Stimulated activated CD4-positive, alpha-beta T cell treated with anti-CD3 and anti-CD28 coated beads, Interleukin-15, amount 100 ng/mL, for 48 hours (primary cell): ENCODE measurements around the gene STAT6.
"Not testable (repeated sequence)": the region's sequence is repeated elsewhere in the genome, so short reads cannot be mapped to it uniquely, and the experiment has no call there.

Source experiments
- DNase-seq, 2 donors: peaks; one replicate each; pipeline ENCODE4 v3.0.0-alpha.2; 2020; ENCODE audit warnings: low read depth in 2 of 2

STAT6 gene

DNA sequence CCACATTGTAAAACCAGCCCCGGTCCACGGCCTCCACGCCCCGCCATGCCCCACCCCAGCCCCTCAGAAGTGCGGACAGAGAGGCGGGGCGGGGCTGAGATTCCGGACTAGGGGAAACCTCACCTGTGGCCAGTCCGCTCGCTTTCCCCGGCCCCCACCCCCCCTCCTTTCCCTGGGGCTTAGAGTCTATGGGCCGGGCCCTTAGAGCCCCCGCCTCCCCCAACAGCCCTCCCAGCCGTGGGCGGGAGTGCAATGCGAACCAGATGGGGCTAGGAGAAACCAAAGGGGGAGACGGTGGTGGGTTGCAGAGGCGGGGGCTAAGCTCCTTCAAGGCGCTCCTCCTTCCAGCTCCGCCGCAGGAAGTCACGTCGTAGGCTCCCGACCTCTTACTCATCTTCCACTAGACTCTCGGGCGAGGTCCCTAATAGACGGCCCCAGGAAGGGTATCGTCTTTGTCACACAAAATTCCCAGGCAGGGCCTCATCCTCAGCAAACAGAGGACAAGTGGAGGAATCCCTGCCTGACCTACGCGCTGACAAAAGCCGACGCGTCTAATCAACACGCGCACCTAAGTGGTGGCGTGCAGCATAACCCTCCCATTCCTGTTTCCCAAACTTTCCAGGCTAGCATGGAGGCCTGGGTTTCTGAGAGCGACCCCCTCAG, 23.3 kb downstream of the STAT6 start:
- DNase-seq: peak; percentile 75 to 85

DNA sequence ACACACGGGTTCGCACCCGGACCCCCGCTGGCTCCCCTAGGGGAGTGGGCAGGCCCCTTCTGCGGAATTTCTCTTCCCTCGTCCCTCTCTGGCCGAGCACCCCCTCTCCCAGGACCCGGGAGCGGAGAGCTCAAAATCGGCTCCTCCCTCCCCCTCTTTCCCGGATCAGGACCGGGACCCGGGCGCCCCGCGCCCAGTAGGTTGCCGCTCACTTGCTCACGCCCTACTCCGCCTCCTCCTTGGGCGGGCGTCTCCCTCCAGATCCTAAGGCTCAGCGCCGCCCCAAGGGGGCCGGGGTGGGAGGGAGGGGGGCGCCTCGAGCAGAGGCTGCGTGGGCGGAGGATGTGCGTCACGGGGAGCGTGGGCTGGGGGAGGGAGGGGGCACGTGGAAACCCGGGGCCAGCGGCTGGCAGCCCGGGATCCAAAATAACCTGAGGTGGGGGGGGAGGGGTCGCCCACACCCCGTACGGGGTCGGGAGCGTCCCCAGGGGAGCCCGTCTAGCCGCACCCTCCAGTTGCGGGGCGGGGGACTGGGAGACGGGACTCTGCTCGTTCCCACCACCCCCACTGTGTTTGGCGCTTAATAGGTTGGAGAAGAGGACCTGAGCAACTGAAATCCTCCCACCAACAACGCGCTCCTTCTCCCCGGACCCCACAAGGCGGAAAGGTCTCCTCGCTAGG, 24.0 kb downstream of the STAT6 start:
- DNase-seq: peak; percentile 86 to 93

DNA sequence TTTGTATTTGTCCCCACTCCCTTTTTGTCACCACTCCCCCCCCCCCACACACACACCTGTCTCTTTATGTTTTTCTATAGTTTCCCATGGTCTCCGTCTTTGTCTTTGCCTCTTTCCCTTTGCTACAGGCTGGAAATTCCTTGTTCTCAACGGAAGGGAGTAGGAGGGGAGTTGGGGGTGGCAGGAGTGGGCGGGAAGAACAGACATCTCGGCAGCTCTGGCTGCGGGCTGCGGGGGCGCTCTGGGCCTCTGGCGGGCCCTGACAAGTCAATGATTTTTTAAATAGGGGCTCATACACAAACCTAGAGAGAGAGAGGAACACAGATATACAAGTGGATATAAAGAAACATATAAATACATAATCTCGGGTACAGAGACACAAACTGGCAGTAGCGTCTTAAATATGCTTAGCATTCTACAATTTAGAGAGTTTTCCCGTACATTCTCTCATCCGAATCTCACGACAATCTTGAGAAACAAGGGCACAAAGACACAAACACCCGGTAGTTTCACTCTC, 24.6 kb downstream of the STAT6 start:
- no peak for DNase-seq

DNA sequence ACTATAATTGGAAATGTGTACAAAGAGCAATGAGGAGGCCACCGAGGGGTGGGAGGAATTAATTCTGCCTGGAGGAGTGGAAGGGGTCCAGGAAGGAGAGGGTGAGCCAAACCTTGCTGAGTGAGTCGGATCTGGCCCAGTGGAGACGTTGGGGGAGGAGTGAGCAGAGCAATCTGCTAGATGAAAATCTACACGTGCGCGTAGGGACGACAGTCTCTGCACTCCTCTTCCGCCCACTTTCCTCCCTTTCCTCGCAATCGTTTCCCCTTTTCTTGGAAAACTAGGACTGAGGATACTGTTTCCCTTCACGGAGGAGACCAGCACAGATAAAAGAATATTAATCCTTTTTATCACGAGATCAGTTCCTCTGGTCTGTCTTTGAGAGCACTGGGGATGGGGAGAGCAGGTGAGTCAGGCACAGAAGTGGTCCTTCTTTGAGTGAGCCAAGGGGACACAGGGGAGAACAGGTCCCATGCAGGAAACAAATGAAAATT, 25.1 kb downstream of the STAT6 start:
- DNase-seq: no peak

DNA sequence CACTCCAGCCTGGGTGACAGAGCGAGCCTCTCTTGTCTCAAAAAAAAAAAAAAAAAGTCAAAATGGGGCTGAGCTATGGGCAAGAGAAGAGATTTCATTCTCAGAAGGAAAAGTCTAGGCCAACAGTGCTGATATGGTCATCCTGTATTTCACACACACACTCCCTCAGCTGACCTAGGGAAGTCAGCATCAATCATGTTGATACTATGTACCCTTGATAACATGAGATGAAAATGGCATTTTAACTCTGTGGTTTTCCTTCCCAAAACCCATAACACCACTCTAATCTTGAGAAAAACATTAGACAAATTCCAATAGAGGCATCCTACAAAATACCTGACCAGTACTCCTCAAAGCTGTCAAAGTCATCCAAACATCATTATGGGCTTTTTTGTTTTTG, 30.3 kb downstream of the STAT6 start:
- DNase-seq: no peak

DNA sequence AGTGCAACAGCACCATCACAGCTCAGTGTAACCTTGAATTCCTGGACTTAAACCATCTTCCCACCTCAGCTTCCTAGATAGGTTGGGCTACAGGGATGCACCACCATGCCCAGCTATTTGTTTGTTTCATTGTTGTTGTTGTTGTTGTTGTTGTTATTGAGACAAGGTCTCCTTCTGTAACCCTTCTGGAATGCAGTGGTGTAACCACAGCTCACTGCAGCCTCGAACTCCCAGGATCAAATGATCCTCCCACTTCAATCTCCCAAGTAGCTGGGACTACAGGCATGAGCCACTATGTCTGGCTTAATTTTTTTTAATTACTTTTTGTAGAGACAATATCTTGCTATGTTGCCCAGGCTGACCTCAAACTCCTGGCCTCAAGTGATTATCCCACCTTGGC, 31.3 kb downstream of the STAT6 start:
- DNase-seq: no peak

DNA sequence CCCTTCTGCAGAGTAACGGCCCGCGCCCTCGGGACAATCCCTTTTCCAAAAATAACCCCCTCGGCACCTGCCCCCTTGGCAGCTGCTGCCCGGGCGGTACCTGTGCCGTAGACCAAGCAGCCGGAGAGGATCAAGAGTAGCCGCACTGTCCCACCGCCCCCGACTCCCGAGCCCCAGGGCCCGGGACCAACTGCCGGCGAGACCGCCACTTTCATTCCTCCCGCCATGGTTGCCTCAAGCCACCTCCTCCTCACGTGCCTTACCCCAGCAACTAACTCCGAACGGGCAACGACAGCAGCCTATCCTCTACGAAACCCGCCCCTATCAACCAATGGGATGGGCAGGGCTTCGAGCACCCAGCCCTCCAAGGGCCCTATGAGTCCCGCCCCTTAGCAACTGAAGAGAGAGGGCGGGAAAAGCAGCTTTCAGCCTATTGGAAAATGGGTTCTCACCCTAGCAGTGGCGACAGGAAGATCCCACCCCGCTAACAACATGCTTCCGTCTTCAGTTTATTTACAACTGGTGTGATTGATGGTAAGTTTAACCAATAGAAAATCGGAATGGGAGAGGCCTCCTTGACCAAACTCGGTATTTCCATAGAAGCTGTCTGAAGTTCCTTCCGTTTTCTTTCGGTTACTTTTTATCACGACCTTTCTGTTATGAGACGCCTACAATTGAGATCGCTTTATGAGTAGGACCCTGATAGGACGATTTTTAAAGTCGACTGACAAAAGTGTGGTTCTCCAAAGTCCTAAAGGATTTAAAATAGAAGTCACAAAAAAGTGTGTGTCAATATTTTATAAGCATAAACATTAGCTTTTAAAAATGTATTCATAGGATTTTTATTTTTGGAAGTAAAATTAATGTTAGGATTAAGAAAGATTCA, 32.4 kb downstream of the STAT6 start, which contains the start of gene NEMP1:
Gene NEMP1 (minus strand): TSS at position 273 of the 886 bp plus-strand sequence. CDS start 46 bp downstream, at position 227.
- peak; percentile 92 to 96 for DNase-seq

DNA sequence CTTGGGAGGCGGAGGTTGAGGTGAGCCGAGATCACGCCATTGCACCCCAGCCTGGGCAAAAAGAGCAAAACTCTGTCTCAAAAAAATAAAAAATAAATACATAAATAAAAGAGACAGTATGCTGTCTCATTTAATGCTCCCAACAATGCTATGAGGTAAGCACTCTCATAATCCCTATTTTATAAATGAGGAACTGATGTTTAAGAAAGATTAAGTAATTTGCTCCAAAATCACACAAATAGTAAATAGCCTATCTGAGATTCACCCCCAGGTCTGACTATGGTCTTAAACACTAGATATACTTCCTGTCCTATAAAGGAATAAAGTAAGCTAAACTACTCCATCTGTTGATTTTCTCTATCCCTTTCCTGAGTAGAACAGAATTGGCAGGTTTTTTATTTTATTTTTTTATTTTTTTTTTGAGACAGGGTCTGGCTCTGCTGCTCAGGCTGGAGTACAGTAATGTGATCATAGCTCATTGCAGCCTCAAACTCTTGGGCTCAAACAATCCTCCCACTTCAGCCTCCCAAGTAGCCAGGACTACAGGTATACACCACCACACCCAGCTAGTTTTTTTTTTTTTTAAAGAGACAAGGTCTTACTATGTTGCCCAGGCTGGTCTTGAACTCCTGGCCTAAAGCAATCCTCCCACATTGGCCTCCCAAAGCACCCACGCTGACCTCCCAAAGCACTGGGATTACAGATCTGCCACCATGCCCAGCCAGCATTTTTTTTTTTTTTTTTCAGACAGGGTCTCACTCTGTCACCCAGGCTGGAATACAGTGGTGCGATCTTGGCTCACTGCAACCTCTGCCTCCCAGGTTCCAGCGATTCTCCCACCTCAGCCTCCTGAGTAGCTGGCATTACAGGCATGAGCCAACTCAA, 37.4 kb downstream of the STAT6 start:
- DNase-seq: not testable (repeated sequence)

DNA sequence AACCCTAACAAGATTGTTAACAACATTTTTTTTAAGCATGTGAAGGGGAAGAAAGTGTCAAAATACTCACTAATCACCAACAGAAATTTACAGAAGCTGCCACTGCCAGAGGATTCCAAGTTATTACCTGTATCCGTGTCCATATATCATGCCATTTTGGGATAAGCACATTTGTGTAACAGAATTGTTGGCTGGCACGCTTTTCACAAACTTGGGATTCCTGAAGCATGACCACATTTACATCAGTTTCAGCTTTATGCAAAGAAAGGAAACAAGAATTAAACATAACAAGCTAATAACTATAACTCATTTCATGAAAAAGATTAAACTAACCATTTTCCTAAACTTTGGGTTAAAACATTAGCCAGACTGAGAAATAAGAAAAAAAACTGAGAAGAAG, 38.5 kb downstream of the STAT6 start:
- DNase-seq: no peak

DNA sequence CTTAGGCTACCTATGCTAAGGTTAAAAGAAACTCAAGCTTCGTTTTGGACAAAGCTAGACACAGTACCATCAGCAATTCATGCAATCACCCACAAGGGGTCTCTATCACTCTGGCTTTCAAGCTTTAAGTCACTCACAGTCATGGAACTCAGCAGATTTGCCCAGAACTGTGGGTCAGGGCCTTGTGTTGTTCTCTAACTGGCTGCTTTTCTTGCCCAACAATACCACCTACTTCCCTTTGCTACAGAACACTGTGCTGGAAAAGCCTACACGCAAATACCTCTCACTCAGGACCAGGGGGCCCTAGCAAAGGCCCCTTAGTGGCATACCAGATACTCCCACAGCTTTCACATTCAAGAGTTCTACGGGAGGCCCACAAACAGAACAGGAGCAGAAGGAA, 41.6 kb downstream of the STAT6 start:
- peak in 1 of 2 donors; percentile 51 for DNase-seq

DNA sequence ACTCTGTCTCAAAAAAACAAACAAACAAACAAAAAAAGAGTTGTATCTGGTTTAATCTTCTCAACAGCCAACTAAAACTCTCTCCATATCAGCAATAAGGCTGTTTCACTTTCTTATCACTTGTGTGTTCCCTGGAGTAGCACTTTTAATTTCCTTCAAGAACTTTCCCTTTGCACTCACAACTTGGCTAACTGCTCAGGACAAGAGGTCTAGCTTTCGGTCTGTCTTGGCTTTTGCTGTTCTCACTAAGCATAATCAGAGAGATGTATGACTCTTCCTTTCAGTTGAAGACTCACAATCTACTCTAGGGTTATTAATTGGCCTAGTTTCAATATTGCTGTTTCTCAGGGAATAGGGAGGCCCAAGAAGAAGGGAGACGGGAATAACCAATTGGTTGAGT, 44.9 kb downstream of the STAT6 start:
- no peak for DNase-seq

DNA sequence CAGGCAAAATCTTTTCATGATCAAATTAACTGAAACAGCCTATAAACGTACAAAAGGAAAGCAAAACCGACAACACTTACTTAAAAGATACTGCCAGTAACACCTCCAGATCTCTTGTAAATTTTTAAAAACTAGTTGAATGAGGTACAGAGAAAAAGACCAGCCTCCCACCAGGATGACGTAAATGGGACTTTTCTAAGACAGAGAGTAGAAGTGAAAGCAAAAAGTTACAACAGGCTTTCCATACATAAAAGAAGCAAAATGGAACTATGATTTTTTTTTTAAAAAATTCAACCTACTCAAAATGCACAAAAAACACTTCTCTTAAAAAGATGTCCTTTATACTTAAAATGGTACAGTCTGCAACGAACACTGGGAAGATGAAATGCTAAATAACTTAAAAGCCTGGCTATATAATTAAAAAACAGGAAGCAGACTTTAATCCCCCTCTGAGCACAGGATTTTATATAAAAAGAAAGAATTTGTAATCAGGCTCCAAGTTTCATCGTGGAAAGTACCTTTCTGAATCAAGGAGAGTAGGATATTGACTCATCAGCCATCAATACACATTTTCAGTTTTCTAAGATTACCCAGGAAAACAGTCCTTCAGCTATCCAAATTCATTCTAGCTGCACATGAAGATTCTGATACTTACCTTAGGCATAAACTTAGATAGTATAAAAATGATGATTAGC, 47.0 kb downstream of the STAT6 start:
- DNase-seq: no peak

DNA sequence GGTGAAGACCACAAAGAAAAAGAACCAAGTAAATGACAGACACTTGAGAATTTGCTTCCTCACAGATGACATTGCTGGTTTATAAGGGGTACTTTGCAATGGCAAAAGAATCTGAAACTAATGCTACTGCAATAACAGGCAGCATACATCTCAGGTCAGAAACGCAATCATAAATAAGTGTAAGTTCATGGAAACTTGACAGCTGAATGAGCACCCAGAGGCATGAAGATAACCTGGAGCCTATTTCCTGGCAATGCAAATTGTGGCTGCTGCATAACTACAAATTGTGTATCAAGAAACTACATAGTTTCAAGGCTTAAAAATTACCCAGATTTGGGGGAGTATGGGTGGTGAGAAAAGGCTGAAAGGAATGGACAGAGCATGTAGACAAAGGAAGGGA, 52.7 kb downstream of the STAT6 start:
- no peak for DNase-seq

DNA sequence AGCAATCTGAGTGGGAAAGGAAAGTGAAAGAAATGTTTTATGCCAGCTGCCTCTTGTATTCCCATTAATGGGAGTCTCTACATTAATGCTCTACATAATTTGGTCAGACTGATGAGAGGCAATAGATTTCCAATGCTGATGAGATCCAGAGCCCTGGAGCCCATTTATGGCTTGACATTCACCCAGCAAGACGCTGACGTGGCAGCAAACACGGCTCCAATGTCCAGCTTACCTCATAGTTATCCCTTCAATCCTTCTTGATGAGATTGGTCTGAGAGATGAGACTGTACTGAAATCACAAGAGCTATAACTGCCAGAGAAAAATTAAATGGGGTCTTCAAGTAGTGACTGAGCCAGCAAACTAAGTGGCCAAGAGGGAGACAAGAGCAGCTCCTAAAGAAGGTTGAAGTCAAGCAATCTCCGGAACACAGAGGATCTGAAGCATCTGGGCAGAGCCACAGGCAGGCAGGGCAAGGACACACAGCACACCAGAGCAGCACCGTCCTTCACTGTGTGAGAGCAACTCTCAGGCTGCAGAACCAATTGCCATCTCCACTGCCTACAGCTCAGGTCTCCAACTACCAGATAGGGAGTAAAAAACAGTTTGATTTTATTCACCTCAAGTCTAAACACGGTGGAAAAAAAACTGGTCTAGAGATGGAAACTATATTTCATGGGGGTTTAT, 54.0 kb downstream of the STAT6 start:
- no peak for DNase-seq

DNA sequence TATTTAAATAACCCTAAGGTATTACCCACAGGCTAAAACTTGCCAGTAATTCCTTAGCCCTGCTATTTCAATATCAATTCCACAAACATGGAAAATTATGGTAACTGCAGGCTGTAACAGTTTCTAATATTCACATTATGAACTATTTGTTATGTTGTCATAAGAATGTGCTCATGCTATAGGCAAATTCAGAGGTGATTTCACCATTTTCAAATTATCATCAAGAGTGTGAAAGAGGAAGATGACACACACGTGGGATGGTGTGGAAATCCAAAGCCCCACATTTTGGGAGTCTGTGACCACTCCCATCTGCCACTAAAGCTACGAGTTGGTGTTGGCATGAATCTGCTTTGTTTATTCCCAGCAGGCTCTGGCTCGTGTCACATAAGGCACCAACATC, 55.3 kb downstream of the STAT6 start:
- no peak for DNase-seq

DNA sequence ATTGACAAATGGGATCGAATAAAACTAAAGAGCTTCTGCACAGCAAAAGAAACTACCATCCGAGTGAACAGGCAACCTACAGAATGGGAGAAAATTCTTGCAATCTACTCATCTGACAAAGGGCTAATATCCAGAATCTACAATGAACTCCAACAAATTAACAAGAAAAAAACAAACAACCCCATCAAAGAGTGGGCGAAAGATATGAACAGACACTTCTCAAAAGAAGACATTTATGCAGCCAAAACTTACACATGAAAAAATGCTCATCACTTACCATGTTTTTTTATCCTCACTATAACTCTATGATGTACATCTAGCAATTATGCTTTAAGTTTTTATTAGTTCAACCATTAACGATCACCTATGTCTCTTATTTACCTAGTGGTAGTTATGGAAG, 57.3 kb downstream of the STAT6 start:
- not testable (repeated sequence) for DNase-seq

DNA sequence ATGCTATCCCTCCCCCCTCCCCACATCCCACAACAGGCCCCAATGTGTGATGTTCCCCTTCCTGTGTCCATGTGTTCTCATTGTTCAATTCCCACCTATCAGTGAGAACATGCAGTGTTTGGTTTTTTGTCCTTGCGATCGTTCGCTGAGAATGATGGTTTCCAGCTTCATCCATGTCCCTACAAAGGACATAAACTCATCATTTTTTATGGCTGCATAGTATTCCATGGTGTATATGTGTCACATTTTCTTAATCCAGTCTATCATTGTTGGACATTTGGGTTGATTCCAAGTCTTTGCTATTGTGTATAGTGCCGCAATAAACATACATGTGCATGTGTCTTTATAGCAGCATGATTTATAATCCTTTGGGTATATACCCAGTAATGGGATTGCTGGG, 58.0 kb downstream of the STAT6 start:
- not testable (repeated sequence) for DNase-seq

DNA sequence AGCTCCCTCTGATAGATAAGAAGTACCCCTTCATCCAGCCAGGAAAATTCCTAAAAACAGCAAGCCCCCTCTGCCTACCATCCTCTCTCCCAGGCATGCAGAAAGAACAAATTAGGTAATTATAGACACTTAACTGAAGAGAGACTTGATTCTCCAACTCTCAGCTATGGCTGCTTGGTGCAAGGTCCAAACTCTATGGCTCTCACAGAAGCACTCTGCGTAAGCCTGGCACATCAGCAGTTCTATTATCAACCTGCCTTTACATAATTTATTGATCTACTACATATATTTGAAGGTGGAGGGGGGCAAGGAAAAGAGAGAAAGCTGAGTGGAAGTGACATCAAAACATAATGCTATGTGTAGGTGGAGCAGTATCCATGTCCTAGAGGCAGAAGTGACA, 60.2 kb downstream of the STAT6 start:
- no peak for DNase-seq

DNA sequence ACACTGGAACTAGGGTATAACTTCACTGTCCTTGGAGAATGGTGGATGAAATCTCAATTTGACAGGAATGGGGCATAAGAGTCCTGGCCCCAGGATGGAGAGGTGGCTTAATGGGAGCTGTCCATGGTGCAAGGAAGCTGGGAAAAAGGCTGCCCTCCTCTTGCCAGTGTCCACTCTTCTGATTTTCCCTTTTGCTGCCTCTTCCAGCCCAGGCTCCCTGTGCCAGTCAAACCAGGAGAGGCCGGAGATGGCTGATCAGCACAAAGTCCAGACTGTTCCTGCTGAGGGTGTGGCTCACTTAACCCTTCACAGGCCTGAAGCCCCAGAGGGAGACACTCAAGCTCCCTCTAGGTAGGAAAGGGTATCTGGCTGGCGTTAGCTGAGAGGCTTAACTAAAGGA, 61.3 kb downstream of the STAT6 start, which contains the start of gene MYO1A:
Gene MYO1A (minus strand): TSS at position 240 of the 400 bp plus-strand sequence. CDS start 1,806 bp downstream, outside the sequence.
- no peak for DNase-seq

DNA sequence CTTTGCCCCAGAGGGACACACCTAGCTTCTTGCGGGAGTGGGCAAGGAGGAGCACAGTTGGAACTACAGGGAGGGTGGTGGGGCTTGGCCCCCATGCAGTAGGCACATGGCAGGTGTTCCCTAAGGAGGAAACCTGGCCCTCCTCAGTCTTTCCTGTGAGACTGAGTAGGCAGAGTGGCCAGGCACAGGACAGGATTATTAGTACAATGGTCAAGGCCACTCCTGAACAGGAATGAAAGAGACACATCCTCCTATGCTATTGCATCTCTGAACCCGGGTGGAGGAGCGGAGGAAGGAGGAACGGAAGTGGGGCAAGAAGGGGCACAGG, 62.1 kb downstream of the STAT6 start:
- DNase-seq: no peak
